ENCODE data around the gene ARNT2.

Gene ARNT2

GRCh38 chr15:80405970-80406369 is 1.8 kb downstream of the ARNT2 start:
- no peak for DNase-seq (ENCODE audit: low read depth in 2 of 2)

- DNase-seq (ENCODE audit: low read depth in 2 of 2) = no peak
Measured at GRCh38 chr15:80411788-80412288, 7.7 kb downstream of the ARNT2 start.

GRCh38 chr15:80414546-80415357 is 10.6 kb downstream of the ARNT2 start:
- DNase-seq (ENCODE audit: low read depth in 2 of 2) = no peak

GRCh38 chr15:80415358-80415670 is 11.1 kb downstream of the ARNT2 start:
- no peak for DNase-seq (ENCODE audit: low read depth in 2 of 2)

GRCh38 chr15:80416702-80417101 is 12.5 kb downstream of the ARNT2 start:
- no peak for DNase-seq (ENCODE audit: low read depth in 2 of 2)

GRCh38 chr15:80418892-80419537 is 14.8 kb downstream of the ARNT2 start:
- DNase-seq (ENCODE audit: low read depth in 2 of 2) = peak in 1 of 2 experiments; percentile 15

- no peak for DNase-seq (ENCODE audit: low read depth in 2 of 2)
Measured at GRCh38 chr15:80419546-80419945, 15.4 kb downstream of the ARNT2 start.

- DNase-seq (ENCODE audit: low read depth in 2 of 2) = no peak
Measured at GRCh38 chr15:80420658-80421057, 16.5 kb downstream of the ARNT2 start.

GRCh38 chr15:80423215-80423614 is 19.0 kb downstream of the ARNT2 start:
- DNase-seq (ENCODE audit: low read depth in 2 of 2) = peak in 1 of 2 experiments; percentile 15

GRCh38 chr15:80424381-80424780 is 20.2 kb downstream of the ARNT2 start:
- DNase-seq (ENCODE audit: low read depth in 2 of 2) = no peak

- DNase-seq (ENCODE audit: low read depth in 2 of 2) = no peak
Measured at GRCh38 chr15:80426316-80426715, 22.1 kb downstream of the ARNT2 start.

GRCh38 chr15:80429964-80430363 is 25.8 kb downstream of the ARNT2 start:
- DNase-seq (ENCODE audit: low read depth in 2 of 2) = no peak

GRCh38 chr15:80431635-80432344 is 27.6 kb downstream of the ARNT2 start:
- no peak for DNase-seq (ENCODE audit: low read depth in 2 of 2)

GRCh38 chr15:80432345-80432702 is 28.1 kb downstream of the ARNT2 start:
- no peak for DNase-seq (ENCODE audit: low read depth in 2 of 2)

GRCh38 chr15:80433836-80434235 is 29.7 kb downstream of the ARNT2 start:
- DNase-seq (ENCODE audit: low read depth in 2 of 2) = no peak

GRCh38 chr15:80434926-80435720 is 30.9 kb downstream of the ARNT2 start:
- no peak for DNase-seq (ENCODE audit: low read depth in 2 of 2)

- DNase-seq (ENCODE audit: low read depth in 2 of 2) = no peak
Measured at GRCh38 chr15:80436511-80437307, 32.5 kb downstream of the ARNT2 start.

- DNase-seq (ENCODE audit: low read depth in 2 of 2) = no peak
Measured at GRCh38 chr15:80437334-80437891, 33.2 kb downstream of the ARNT2 start.

GRCh38 chr15:80439140-80439539 is 35.0 kb downstream of the ARNT2 start:
- no peak for DNase-seq (ENCODE audit: low read depth in 2 of 2)

- no peak for DNase-seq (ENCODE audit: low read depth in 2 of 2)
Measured at GRCh38 chr15:80440024-80440423, 35.8 kb downstream of the ARNT2 start.

GRCh38 chr15:80441041-80441440 is 36.9 kb downstream of the ARNT2 start:
- DNase-seq (ENCODE audit: low read depth in 2 of 2) = no peak
